DND-41 (cell line): ENCODE measurements around the gene CNIH1.

Experiments used
- ATAC-seq: fragments of 200-7000 bp; cut with Tn5 transposase; 3 replicates; pipeline ENCODE4 v1.9.1; 2021; ENCODE audit warnings: low read depth; ENCODE audit not compliant: insufficient read depth
- DNase-seq: peaks from one replicate; pipeline ENCODE4 v3.0.0-alpha.2; 2020
- H2AFZ ChIP-seq: 2 replicates; pipeline ENCODE4 v1.6.0; 2012; ENCODE audit warnings: low read depth, low read length
- H3K27ac ChIP-seq: 2 replicates; pipeline ENCODE4 v1.5.1; 2012; ENCODE audit warnings: low read length, inconsistent platforms
- H3K27me3 ChIP-seq: fragments of 200-600 bp; sonication (generic); 2 replicates; pipeline ENCODE4 v1.6.0; 2012; ENCODE audit warnings: low read length, mild to moderate bottlenecking, inconsistent platforms; ENCODE audit not compliant: insufficient read depth, poor library complexity
- H3K36me3 ChIP-seq: 2 replicates; pipeline ENCODE4 v1.5.1; 2012; ENCODE audit warnings: low read length, inconsistent platforms; ENCODE audit not compliant: insufficient read depth
- H3K4me1 ChIP-seq: 2 replicates; pipeline ENCODE4 v1.5.1; 2012; ENCODE audit warnings: mild to moderate bottlenecking, low read length; ENCODE audit not compliant: insufficient read depth
- H3K4me2 ChIP-seq: 2 replicates; pipeline ENCODE4 v1.6.0; 2012; ENCODE audit warnings: mild to moderate bottlenecking, moderate library complexity, low read length, inconsistent platforms; ENCODE audit not compliant: insufficient read depth
- H3K4me3 ChIP-seq, 2 experiments: fragments of 200-600 bp in 1 of 2; shearing (Covaris generic) in 1 of 2; 2 replicates each; pipeline ENCODE4 v1.5.1; 2012 to 2016; ENCODE audit warnings: inconsistent platforms in 2 of 2, low read length in 2 of 2, mild to moderate bottlenecking in 2 of 2, low read depth in 1 of 2, moderate library complexity in 1 of 2
- H3K79me2 ChIP-seq: 2 replicates; pipeline ENCODE4 v1.6.0; 2012; ENCODE audit warnings: low read length, inconsistent platforms; ENCODE audit not compliant: insufficient read depth
- H3K9ac ChIP-seq: 2 replicates; pipeline ENCODE4 v1.6.0; 2012; ENCODE audit warnings: low read depth, mild to moderate bottlenecking, inconsistent platforms, low read length, moderate library complexity
- H3K9me3 ChIP-seq: 2 replicates; pipeline ENCODE4 v1.5.1; 2012; ENCODE audit warnings: low read length, moderate library complexity, mild to moderate bottlenecking, inconsistent platforms; ENCODE audit not compliant: insufficient read depth, severe bottlenecking
- H4K20me1 ChIP-seq: 2 replicates; pipeline ENCODE4 v1.6.0; 2012; ENCODE audit warnings: low read length; ENCODE audit not compliant: insufficient read depth
- EZH2 ChIP-seq: IDR thresholded peaks from 3 replicates; pipeline ENCODE4 v1.6.1; 2012; ENCODE audit warnings: borderline replicate concordance, low read depth, mild to moderate bottlenecking, moderate library complexity, low read length, inconsistent platforms; ENCODE audit not compliant: severe bottlenecking
- TF ChIP-seq, protein P1 (sequence below): IDR thresholded peaks from 2 replicates; pipeline ENCODE4 v1.5.1; 2012; ENCODE audit warnings: borderline replicate concordance, low read length, moderate library complexity, mild to moderate bottlenecking; ENCODE audit not compliant: poor library complexity, severe bottlenecking; ENCODE audit errors: extremely low read depth

CNIH1 gene

DNA sequence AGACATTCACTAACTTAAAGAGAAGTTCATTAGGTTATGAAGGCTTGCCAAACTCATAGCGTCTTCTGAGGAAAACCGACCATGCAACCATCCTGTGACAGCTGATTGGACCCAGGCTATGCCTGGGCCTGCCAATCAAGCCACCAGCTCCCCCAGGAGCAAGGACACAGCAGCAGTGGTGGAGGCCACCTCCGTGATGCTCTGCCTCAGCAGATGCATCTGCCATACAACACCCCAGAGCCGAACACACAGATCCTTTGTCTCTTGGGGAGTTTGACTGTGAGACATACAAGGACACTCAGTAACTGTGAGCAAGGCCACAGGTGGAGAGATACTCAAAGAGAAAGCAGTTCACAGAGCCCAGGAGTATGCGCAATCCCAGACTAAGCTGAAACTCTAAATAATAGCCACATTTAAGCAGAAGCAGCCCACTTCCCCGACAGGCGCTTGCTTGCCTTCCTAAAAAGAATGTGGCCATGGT, 10.0 kb upstream of the CNIH1 start:
- Histone ChIP-seq H3K79me2 (no peaks in the 10 kb centered on the region), H3K9ac (no peak overlapping the region), H3K4me2 (no peak overlapping the region), H3K27ac (no peak overlapping the region), H3K4me1 (no peaks in the 10 kb centered on the region), H3K4me3 (no peak overlapping the region), H2AFZ (no peak overlapping the region), H3K27me3 (peaks cover 8% of the 10 kb centered on the region), H3K36me3 (no peaks in the 10 kb centered on the region), H3K9me3 (no peaks in the 10 kb centered on the region), H4K20me1 (no peaks in the 10 kb centered on the region)
- ATAC-seq (no peak), DNase-seq (no peak)
- TF ChIP-seq, protein P1, sequence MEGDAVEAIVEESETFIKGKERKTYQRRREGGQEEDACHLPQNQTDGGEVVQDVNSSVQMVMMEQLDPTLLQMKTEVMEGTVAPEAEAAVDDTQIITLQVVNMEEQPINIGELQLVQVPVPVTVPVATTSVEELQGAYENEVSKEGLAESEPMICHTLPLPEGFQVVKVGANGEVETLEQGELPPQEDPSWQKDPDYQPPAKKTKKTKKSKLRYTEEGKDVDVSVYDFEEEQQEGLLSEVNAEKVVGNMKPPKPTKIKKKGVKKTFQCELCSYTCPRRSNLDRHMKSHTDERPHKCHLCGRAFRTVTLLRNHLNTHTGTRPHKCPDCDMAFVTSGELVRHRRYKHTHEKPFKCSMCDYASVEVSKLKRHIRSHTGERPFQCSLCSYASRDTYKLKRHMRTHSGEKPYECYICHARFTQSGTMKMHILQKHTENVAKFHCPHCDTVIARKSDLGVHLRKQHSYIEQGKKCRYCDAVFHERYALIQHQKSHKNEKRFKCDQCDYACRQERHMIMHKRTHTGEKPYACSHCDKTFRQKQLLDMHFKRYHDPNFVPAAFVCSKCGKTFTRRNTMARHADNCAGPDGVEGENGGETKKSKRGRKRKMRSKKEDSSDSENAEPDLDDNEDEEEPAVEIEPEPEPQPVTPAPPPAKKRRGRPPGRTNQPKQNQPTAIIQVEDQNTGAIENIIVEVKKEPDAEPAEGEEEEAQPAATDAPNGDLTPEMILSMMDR = no peak
- TF ChIP-seq EZH2 = no peak

DNA sequence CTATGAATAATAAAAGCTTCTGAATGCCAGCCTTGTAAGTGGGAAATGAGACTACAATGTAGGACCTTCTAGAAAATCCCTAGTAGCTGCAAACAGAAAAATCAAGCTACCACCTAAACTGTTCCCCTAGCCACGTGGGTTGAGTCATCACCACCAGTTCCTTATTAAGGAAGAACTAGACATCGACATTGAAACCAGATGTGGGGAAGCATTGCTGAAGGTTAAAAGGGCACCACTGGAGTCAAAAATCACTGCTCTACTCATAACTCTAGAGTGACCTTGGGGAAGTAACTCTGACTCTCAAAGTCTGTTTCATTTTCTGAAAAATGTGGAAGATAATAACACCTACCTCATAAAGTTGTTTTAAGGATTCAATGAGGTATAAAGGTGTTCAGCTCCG, 9.4 kb upstream of the CNIH1 start:
- Histone ChIP-seq H3K79me2 (no peaks in the 10 kb centered on the region), H3K36me3 (no peaks in the 10 kb centered on the region), H4K20me1 (no peaks in the 10 kb centered on the region), H3K4me1 (no peaks in the 10 kb centered on the region), H3K27me3 (peaks cover 8% of the 10 kb centered on the region), H3K4me2 (no peak overlapping the region), H2AFZ (no peak overlapping the region), H3K4me3 (no peak overlapping the region), H3K9ac (no peak overlapping the region), H3K9me3 (no peaks in the 10 kb centered on the region), H3K27ac (no peak overlapping the region)
- no peak for ATAC-seq
- TF ChIP-seq, protein P1 = no peak
- TF ChIP-seq EZH2 = no peak
- no peak for DNase-seq

DNA sequence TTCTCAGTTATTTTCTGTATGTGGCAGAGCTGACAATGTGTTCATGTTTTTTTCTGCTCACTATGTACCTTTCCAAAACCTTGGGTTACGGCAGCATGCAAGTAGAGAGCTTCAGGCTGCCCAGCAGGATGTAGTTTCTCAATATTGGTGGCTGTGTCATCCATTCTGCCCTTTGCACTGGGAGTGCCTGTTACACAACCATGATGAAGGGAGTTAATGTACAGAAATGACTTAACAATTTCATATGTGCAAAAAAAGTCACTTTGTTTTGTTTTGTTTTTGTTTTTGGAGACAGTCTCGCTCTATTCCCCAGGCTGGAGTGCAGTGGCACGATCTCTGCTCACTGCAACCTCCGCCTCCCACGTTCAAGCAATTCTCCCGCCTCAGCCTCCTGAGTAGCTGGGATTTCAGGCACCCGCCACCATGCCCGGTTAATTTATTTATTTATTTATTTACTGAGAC, 6.1 kb upstream of the CNIH1 start:
- Histone ChIP-seq H3K4me3 (no peak overlapping the region), H4K20me1 (no peaks in the 10 kb centered on the region), H3K9me3 (no peaks in the 10 kb centered on the region), H3K4me1 (no peaks in the 10 kb centered on the region), H3K4me2 (no peak overlapping the region), H3K79me2 (no peaks in the 10 kb centered on the region), H3K9ac (no peak overlapping the region), H3K27me3 (peaks cover 8% of the 10 kb centered on the region), H3K36me3 (no peaks in the 10 kb centered on the region), H3K27ac (no peak overlapping the region), H2AFZ (no peak overlapping the region)
- ATAC-seq = no peak
- DNase-seq = no peak
- TF ChIP-seq, protein P1 = no peak
- TF ChIP-seq EZH2 = no peak
